ENCODE measurements around the gene NANP. TPM values are rescaled to one million over a fixed set of nuclear protein-coding genes. Genes with fewer than 3 reads are reported as not detected.

NANP gene
- polyA plus RNA-seq, 1 donor = 2.9 TPM

DNA sequence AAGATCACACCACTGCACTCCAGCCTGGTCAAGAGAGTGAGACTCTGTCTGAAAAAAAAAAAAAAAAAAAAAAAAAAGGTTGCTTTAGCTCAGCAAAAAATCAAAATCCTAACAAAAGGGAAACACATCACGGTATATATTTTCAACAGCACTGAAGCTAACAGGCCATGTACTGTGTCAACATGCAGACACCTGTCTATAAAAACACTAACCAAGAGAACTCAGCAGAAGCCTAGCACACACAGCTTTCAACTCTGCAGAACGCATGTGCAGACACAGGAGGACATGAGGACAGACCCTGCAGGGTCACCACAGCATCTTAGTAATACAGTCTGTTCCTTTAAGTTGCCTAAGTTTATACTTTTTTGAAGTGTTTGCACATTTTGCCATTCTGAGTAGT, 52.0 kb downstream of the NANP start:
- DNase-seq (ENCODE audit: low read depth) = no peak

DNA sequence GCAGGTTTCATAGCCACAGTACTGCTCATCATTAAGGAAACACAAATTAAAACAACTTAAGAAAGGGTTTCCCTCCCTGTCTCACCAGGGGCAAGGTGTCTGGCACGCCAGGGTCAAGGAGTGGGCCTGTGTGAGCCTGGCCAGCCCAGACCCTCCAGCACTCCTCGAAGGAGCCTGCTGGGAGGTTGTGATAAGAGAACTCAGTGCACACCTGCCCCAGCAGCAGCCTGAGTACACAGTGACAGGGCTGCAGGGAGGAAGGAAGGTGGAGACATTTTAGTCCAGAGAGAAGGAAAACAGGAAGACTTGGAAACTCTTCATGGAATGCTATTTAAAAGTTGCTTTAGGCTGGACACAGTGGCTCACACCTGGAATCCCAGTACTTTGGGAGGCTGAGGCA, 52.6 kb downstream of the NANP start:
- no peak for DNase-seq (ENCODE audit: low read depth)

DNA sequence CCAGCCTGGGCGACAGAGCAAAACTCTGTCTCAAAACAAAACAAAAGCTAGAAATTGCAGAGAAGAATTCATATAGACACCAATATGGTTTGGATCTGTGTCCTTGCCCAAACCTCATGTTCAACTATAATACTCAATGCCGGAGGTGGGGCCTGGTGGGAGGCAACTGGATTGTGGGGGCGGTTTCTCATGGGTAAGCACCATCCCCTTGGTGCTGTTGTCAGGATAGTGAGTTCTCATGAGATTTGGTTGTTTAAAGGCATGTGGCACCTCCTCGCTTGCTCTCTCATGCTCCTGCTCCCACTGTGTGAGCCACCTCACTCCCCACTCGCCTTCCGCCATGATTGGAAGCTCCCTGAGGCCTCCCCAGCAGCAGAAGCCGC, 53.7 kb downstream of the NANP start:
- DNase-seq (ENCODE audit: low read depth) = no peak

DNA sequence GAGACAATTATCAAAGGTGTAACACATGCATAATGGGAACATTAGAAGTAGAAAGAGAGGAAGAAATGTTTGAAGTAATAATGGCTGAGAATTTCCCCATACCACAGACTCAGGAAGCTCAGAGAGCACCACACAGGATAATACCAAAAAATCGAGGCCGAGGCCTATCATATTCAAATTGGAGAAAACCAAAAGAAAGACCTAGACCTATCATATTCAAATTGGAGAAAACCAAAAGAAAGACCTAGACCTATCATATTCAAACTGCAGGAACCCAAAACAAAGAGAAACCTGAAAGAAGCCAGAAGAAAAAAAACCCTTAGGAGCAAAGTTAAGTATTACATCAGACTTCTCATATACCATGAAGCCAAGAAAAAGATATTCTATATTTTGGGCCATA, 56.5 kb downstream of the NANP start:
- DNase-seq (ENCODE audit: low read depth) = no peak

DNA sequence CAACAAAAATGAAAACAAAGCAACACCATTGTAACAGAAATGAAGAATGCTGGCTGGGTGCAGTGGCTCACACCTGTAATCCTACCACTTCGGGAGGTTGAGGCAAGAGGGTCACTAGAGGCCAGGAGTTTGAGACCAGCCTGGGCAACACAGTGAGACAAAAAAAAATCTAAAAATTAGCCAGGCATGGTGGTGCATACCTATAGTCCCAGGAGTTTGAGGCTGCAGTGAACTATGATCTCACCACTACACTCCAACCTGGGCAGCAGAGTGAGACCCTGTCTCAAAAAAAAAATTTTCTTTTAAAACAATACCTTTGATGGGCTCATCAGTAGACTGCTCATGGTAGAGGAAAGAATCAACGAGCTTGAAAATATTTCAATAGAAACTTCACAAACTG, 57.0 kb downstream of the NANP start:
- no peak for DNase-seq (ENCODE audit: low read depth)

DNA sequence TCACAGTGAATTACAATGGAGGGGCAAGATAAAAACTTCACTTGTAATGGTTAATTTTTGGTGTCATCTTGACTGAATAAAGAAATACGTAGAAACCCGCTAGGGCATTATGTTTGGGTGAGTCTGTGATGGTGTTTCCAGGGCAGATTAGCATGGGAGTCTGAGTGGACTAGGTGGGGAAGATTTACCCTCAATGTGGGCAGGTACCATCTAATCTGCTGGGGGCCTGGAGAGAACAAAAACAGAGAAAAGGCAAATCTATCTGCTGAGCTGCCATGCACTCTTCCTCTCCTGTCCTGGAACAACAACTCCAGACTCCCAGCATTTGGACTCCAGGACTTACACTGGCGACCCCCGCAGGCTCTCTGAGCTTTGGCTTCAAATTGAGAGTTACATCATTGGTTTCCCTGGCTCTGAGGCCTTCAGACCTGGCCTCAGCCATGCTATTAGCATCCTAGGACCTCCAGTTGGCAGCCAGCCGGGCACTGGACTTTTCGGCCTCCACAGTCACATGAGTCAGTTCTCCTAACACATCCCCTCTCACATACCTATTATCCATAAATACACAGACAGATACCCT, 58.1 kb downstream of the NANP start:
- DNase-seq (ENCODE audit: low read depth) = no peak

DNA sequence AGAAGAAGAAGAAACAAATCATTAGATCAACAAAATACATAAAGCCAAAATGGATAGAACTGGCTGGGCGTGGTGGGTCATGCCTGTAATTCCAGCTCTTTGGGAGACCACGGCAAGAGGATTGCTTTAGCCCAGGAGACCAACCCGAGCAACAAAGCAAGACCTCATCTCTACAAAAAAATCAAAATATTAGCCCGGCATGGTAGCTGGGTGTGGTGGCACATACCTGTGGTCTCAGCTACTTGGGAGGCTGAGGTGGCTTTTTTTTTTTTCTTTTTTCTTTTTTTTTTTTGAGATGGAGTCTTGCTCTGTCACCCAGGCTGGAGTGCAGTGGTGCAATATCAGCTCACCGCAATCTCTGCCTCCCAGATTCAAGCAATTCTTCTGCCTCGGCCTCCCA, 59.9 kb downstream of the NANP start:
- no peak for DNase-seq (ENCODE audit: low read depth)

DNA sequence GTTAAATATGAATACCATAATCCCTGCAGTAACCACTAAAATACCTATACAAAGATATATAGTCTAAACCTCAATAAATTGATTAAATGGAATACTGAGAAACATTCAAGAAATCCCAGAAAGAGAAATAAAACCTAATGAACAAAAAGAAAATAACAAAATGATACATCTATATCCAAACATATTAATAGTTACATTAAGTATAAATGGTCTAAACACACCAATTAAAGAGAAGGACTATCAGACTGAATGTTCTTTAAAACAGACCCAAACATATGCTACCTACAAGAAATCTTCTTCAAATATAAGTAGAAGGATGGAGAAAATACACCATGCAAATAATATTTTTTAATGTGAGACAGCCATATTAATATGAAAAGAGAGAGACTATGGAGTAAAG, 60.5 kb downstream of the NANP start:
- DNase-seq (ENCODE audit: low read depth) = no peak

Other genes with a start within 250 kb of the NANP start
- gene ABHD12, start 233.2 kb downstream of the NANP start, polyA plus RNA-seq (ENCODE audit: insufficient read length) = 13.9 TPM
- gene GINS1, start 216.3 kb downstream of the NANP start, polyA plus RNA-seq (ENCODE audit: insufficient read length) = 5.4 TPM
- 13.8 TPM for gene NINL, start 38.5 kb downstream of the NANP start, polyA plus RNA-seq (ENCODE audit: insufficient read length)
- 25.4 TPM for gene ZNF337, start 72.8 kb upstream of the NANP start, polyA plus RNA-seq (ENCODE audit: insufficient read length)

Data from forelimb muscle (tissue), 1 donor.